Adipose tissue (tissue), 3 donors: ENCODE measurements around the gene UQCC3. TPM values are rescaled to one million over a fixed set of nuclear protein-coding genes. Genes with fewer than 3 reads are reported as not detected.

Experiments used
- H3K27ac ChIP-seq: one replicate; pipeline ENCODE4 v1.5.1; 2013; ENCODE audit warnings: low read depth, low read length
- WGBS, 3 donors: extraction: QIAGEN DNeasy Blood & Tissue Kit; methylation state at CpG; one replicate each; pipeline ENCODE4 v1.1.7; 2013; 5-methylcytosine and 5-hydroxymethylcytosine counted together
- polyA plus RNA-seq, 3 donors: library from polyadenylated mRNA; stranded (reverse); fragments of 200-250 nt; gene quantifications; one replicate each; pipeline ENCODE4 v1.2.3, GENCODE V29; 2013
- donor health status: healthy with polysubstance abuse.
- donor health status: Bipolar disorder and iron deficiency.
- donor health status: healthy.

UQCC3 gene
- polyA plus RNA-seq, 3 donors: 9.4 to 16.0 (median 10.2) TPM

DNA sequence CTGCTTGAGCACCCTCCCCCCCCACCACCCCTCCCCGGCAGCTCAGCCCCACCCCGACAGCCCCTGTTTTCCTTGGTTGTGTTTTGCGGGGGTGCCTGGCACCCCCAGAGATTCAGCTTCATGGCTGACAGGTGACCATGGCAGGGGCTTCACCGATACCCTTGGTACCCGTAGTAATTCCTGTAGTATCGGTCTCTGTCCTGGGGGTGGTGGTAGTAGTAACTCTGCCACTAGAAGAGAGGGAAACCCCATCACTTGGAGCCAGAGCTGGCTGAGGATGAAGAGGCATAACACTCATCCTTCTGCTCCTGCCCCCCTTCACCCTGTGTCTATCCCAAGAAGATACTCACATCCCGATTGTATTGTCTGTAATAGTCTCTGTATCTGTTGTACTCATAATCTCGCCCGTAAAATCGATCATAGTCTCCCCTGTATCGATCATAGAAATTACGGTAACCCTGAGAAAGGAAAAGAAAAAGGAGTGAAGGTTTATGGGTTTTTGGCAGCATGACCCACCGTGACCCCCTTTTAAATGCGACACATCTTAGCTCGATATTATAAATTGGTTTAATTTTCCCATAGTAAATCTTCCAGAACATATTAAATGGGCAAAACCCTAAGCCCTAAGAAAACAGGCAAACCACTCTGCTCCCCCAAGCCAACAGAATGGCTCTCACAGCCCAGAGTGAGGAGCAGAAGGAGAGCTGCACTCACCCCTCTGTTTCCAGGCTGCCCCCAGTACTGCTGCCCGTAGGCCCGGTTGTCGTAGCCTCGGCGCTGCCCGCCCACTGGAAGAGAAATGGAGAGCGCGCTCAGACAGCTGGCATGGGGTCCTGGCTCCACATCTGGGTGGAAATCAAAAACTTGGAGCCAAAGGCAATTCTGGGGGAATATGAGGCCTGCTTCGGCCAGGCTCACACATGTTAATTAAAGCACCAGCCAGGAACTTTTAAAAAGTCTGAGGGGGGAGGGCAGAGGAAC, 44.0 kb downstream of the UQCC3 start:
- no peak overlapping the region for H3K27ac ChIP-seq
- WGBS, 3 donors: 87 to 93% (median 92%) methylated on average over 24 of the region's 24 CpGs

DNA sequence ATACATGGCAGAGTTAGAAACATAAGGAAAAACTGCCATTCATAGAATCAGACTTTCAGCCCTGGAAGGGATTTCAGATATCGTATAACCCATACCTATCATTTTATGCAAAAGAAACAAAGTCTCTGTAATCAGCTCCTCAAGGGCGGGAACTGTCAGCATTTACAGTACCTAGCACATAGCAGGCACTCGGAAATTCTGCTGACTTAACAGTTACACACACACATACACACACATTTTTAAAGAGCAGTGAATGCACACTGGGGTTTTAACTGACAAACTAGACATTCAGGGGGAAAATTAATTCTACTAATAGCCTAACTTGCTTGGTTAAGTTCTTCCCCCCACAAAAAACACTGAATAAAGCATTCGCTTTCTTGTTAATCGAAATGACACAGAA, 44.7 kb downstream of the UQCC3 start:
- 76 to 93% (median 92%) methylated on average over 5 of the region's 5 CpGs for WGBS, 3 donors
- H3K27ac ChIP-seq: no peak overlapping the region

DNA sequence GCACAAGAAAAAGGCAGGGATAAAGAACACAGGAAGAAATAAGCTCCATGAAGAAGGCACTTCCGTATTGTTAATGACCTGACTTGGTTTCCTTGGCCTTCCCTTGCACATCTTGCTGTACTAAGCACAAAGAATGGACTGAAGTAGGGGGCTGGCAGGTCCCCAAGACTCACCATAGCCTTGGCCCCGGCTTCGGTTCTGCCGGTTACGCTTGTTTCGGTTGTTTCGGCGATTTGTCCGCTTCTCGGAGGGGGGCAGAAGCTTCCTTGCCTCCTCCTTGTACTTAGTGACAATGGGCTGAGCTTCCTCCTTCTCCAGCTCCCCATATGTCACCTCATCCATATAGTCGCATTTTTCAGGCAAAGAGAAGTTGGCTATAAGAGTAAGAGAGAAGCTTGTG, 45.3 kb downstream of the UQCC3 start:
- 68 to 93% (median 89%) methylated on average over 11 of the region's 11 CpGs for WGBS, 3 donors
- no peak overlapping the region for H3K27ac ChIP-seq

DNA sequence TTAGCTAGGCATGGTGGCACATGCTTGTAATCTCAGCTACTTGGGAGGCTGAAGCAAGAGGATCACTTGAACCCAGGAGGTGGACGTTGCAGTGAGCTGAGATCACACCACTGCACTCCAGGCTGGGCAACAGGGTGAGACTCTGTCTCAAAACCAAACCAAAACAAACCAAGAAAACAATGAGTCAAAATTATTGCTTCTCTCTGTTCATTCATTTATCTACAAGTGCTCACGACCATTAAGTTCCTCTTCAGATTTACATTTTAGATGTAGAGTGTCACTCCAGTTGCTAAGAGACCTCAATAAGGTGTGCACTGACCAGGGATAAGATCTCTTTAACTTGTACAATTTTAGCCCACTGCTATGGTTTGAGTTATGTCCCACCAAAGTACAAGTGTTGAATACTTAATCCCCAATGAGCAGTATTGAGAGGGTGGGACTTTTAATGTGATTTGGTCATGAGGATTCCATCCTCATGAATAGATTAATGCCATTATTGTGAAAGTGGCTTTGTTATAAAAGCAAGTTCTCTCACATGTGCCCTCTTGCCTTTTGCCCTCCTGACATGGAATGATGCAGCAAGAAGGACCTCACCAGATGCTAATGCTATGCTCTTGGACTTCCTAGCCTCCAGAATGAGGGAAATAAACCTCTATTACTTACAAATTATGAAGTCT, 48.0 kb downstream of the UQCC3 start:
- WGBS, 3 donors: 82 to 84% (median 83%) methylated on average over 2 of the region's 2 CpGs
- H3K27ac ChIP-seq: no peak overlapping the region

DNA sequence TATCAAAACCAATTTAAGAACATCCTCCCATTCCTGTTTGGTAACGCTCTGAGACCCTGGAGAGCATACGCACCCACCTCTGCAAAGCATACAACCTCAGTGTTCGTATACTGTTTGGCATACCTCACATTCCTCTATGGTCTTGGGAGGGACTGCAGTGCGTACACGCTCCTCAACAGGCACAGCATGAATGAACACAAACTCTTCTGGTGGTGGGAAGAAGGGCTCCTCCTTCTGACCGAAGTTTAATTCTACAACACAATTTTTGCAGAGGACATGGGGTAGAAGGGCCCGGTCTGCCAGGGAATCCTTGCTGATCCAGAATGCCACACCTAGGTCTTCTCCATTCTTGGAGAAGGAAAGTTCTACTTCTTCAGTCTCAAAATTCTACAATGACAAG, 50.5 kb downstream of the UQCC3 start:
- no peak overlapping the region for H3K27ac ChIP-seq
- WGBS, 3 donors: 61 to 76% (median 74%) methylated on average over 7 of the region's 7 CpGs

Other genes starting within 250 kb of the UQCC3 start
- 100 to 1,000 TPM in 2 of 3 donors, 10 to 100 TPM in 1; 27.1 to 199 (median 193) TPM for gene AHNAK, start 124.9 kb upstream of the UQCC3 start, polyA plus RNA-seq
- 1,000 to 10,000 TPM; 1,025 to 2,248 (median 1,633) TPM for gene EEF1G, start 97.8 kb upstream of the UQCC3 start, polyA plus RNA-seq
- gene TUT1, start 80.2 kb upstream of the UQCC3 start, polyA plus RNA-seq: 10 to 100 TPM; 15.8 to 16.2 (median 15.9) TPM
- 10 to 100 TPM; 17.3 to 72.4 (median 48.1) TPM for gene MTA2, start 69.8 kb upstream of the UQCC3 start, polyA plus RNA-seq
- 100 to 1,000 TPM in 1 of 3 donors, 10 to 100 TPM in 2; 23.6 to 103 (median 79.4) TPM for gene EML3, start 58.9 kb upstream of the UQCC3 start, polyA plus RNA-seq
- gene ROM1, start 58.4 kb upstream of the UQCC3 start, polyA plus RNA-seq: 10 to 100 TPM in 2 of 3 donors, 1 to 10 TPM in 1; 3.6 to 25.6 (median 21.1) TPM
- 10 to 100 TPM; 25.0 to 42.7 (median 39.8) TPM for gene B3GAT3, start 49.7 kb upstream of the UQCC3 start, polyA plus RNA-seq
- 100 to 1,000 TPM in 1 of 3 donors, 10 to 100 TPM in 2; 61.7 to 122 (median 86.9) TPM for gene GANAB, start 25.1 kb upstream of the UQCC3 start, polyA plus RNA-seq
- gene INTS5, start 18.4 kb upstream of the UQCC3 start, polyA plus RNA-seq: 10 to 100 TPM in 1 of 3 donors, 1 to 10 TPM in 2; 6.6 to 12.2 (median 7.8) TPM
- 10 to 100 TPM; 46.5 to 78.3 (median 72.4) TPM for gene C11orf98, start 6.5 kb upstream of the UQCC3 start, polyA plus RNA-seq
- gene CSKMT, start 6.4 kb upstream of the UQCC3 start, polyA plus RNA-seq: 10 to 100 TPM in 2 of 3 donors, 1 to 10 TPM in 1; 9.7 to 18.6 (median 11.6) TPM
- 1 to 10 TPM; 2.4 to 5.2 (median 4.4) TPM for gene LBHD1, start 594 bp downstream of the UQCC3 start, polyA plus RNA-seq
- gene UBXN1, start 7.4 kb downstream of the UQCC3 start, polyA plus RNA-seq: 100 to 1,000 TPM; 127 to 237 (median 188) TPM
- gene LRRN4CL, start 17.9 kb downstream of the UQCC3 start, polyA plus RNA-seq: 10 to 100 TPM in 2 of 3 donors, 1 to 10 TPM in 1; 4.3 to 39.1 (median 17.7) TPM
- gene BSCL2, start 35.8 kb downstream of the UQCC3 start, polyA plus RNA-seq: 10 to 100 TPM; 45.9 to 61.7 (median 46.3) TPM
- gene GNG3, start 36.0 kb downstream of the UQCC3 start, polyA plus RNA-seq: under 1 TPM in 2 of 3 donors, not detected in 1; 0.09 to 0.12 TPM
- gene HNRNPUL2, start 55.8 kb downstream of the UQCC3 start, polyA plus RNA-seq: 10 to 100 TPM; 17.2 to 34.2 (median 23.1) TPM
- gene TTC9C, start 56.8 kb downstream of the UQCC3 start, polyA plus RNA-seq: 10 to 100 TPM; 15.1 to 30.1 (median 16.2) TPM
- gene ZBTB3, start 82.5 kb downstream of the UQCC3 start, polyA plus RNA-seq: 1 to 10 TPM; 1.7 to 4.2 (median 2.9) TPM
- gene POLR2G, start 89.9 kb downstream of the UQCC3 start, polyA plus RNA-seq: 100 to 1,000 TPM in 1 of 3 donors, 10 to 100 TPM in 2; 53.7 to 104 (median 86.3) TPM
- gene TAF6L, start 99.7 kb downstream of the UQCC3 start, polyA plus RNA-seq: 10 to 100 TPM; 13.1 to 18.2 (median 14.7) TPM
- gene TMEM179B, start 115.7 kb downstream of the UQCC3 start, polyA plus RNA-seq: 10 to 100 TPM; 46.0 to 65.1 (median 48.4) TPM
- gene TMEM223, start 120.3 kb downstream of the UQCC3 start, polyA plus RNA-seq: 10 to 100 TPM; 16.2 to 19.9 (median 19.3) TPM
- 10 to 100 TPM; 45.1 to 85.1 (median 68.3) TPM for gene NXF1, start 133.8 kb downstream of the UQCC3 start, polyA plus RNA-seq
- gene STX5, start 160.4 kb downstream of the UQCC3 start, polyA plus RNA-seq: 10 to 100 TPM; 29.6 to 40.2 (median 32.2) TPM
- not detected for gene TEX54, start 161.2 kb downstream of the UQCC3 start, polyA plus RNA-seq
- gene WDR74, start 167.9 kb downstream of the UQCC3 start, polyA plus RNA-seq: 10 to 100 TPM; 21.3 to 52.5 (median 37.5) TPM
- gene SLC3A2, start 209.2 kb downstream of the UQCC3 start, polyA plus RNA-seq: 100 to 1,000 TPM in 2 of 3 donors, 10 to 100 TPM in 1; 62.6 to 146 (median 103) TPM
- under 1 TPM in 1 of 3 donors, not detected in 2; 0.10 TPM for gene CHRM1, start 249.7 kb downstream of the UQCC3 start, polyA plus RNA-seq